HG03457 (cell line): ENCODE data around the gene CDC42EP2.

Experiments used
- ATAC-seq: cut with Tn5 transposase; IDR thresholded peaks from one replicate; pipeline ENCODE4 v1.9.1; 2021; ENCODE audit warnings: moderate number of reproducible peaks; ENCODE audit not compliant: unreplicated experiment

Gene CDC42EP2, protein sequence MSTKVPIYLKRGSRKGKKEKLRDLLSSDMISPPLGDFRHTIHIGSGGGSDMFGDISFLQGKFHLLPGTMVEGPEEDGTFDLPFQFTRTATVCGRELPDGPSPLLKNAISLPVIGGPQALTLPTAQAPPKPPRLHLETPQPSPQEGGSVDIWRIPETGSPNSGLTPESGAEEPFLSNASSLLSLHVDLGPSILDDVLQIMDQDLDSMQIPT

DNA sequence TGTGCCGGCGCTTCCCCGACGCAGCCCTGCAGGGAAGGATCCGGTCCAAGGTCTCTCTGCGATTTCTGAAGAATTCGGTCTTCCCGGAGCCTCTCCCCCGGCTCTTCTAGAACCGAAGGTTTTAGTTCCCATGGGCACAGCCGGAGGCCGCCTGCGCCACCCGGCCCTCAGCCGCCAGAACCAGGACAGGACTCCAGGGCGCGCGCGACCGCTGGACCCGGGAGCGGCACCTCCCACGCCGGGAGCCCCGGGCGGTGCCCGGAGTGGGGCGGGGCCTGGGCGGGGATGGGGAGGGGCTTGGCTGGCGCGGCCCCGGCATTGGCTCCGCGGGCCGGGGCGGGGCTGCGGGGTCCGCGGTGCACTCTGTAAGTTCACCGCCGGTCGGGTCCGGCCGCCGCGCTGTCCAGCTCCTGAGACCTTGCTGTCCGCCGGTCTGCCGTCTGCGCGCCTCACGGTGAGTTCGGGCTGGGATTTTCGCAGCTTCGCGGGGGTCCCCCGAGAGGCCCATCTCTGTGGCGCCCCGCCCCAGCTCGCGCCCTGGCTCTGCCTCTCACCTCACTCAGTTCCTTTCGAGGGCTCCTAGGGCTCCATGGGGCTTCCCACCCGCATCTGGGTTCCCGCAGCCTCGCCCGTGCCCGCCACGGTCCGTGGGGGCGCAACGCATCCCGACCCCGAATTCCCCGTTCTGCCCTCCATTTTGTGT lies at the start of gene CDC42EP2:
Gene CDC42EP2, plus strand, starts transcription at position 366 of the 703 bp plus-strand sequence. CDS start 6,033 bp downstream, outside the sequence.
- ATAC-seq = peak; percentile 48

DNA sequence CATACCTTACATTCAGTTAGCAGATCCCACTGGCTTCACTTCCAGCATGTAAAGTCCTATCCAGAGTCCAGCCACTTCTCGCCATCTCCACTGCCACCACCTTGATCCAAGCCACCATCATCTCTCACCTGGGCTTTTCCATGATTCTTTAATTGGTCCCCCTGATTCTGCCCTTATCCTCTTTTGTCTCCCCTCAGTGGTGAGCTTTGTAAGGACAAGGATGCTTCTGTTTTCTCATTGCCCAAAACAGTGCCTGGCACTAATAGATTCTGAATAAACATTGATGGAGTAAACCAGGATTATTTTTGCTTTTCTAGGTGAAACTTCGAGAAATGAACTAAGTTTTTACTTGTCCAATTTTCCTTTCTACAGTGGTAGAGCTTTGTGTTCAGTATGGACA lies 48.5 kb upstream of the CDC42EP2 start:
- ATAC-seq = no peak

DNA sequence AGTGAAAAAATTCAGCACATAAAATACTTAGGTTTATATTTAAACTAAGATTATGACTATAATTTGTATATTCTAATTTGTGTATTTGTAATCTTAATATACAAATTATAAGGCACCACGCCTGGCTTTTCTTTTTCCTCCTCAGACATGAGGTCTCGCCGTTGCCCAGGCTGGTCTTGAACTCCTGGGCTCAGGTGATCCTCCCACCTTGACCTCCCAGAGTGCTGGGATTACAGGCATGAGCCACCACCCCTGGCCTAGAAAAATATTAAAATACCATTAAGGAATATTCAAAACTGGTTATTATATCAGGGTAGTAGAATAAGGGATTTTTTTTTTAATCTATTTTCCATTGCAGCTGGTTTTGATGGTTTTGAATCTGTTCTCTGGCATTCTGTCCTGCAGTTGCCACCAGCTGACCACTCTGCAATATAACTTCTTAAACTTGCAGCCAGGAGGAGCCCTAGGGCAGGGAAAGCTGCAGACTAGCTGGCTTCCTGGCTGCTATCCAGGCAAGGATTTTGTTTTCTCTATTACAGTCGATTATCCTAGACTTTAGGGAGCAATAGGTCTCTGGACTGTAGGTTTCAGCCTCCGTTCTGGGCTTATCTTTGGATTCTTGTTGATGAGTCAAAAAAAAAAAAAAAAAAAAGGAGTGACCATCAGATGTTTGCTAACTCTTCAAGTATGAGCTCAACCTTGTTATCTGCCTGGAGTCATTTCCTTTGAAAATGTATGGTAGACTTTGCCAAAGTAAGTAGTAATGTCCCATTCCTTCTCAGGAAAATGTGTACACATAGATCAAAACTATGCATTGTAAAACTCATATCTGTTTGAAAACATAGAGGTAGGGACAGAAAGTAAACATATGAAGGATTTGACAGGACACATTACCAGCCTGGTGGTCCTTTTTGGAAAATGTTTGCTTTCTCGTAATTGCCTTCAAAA lies 39.7 kb upstream of the CDC42EP2 start:
- ATAC-seq = no peak

DNA sequence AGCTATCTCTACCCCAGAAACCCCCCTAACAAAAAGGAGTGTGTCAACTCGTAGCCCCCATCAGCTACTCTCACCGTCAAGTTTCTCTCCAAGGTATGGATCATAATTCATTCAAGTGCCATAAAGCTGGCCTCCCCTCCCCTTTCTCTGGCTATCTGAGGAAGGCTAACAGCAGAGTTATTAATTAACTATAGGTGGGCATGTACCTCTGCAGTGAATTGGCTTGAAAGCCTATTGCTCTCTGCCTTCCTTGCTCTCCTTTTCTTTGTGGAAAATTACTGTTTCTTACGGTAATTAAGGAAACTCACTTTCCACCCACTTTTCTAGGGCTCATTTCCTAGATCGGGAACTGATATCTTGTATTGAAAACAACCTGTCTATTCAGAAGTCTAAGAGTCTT lies 38.8 kb upstream of the CDC42EP2 start:
- ATAC-seq = no peak

DNA sequence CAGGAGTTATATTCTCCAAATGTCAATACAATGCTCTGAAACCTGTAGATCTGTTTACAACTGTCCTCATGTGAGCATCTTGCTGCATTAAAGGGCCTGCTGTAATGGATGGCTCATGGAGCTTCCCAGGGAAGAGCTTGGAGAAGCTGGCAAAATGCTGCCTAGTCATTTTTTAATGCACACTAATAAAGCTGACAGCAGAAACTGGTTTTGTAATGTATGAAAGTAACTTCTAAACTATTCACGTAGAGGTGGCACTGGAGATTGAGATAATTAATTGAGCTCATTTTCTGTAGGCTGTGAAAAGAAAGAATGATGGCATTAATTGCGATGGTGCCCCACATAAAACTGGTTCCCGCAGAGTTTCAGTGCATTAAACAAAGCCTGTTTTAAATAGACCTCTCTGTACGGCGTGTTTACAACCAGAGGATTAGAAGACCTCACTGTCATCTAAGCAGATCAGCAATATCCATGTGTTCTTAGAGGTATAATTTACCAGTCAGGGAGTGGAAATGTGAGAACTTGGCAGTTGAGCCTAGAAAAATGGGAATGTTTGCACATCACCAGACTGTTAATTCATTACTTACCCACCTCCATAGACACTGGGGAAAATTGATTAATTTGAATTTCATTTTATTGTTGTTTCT lies 36.9 kb upstream of the CDC42EP2 start:
- ATAC-seq = no peak

DNA sequence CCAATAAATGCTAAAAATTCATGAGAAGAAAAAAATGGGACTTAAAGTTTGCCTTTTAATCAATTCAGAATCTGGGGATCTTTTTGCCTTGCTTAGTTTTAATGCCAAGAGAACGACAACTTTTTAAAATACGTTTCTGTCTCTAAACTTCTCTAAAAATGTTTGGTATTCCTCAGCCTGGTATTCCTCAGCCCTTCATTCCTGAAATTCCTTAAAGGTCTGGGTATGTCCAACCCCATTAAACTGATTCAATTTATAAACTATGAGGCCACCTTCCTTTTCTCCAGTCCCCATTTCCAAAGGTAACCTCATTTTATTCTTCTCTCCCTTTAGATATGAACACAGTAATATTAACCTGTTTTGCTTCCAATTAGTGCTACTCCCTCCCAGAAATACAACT lies 36.3 kb upstream of the CDC42EP2 start:
- no peak for ATAC-seq

DNA sequence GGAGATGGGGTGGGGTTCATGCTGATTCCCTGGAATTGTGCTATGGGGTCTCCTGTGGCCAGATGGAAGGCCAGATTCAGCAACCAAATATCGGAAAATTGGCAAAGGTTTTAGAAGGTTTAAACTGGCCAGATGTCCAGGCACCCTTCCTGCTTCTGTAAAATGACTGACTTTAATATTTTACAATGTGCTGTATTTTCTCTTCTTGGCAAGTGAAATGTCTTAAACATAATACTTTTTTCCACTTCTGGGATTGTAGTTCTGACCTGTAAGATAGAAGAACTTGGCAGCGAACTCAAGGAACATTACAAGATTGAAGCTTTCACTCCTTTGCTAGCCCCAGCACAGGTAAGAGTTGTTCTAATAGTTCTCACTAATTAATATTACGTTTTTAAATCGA lies 35.4 kb upstream of the CDC42EP2 start:
- no peak for ATAC-seq

DNA sequence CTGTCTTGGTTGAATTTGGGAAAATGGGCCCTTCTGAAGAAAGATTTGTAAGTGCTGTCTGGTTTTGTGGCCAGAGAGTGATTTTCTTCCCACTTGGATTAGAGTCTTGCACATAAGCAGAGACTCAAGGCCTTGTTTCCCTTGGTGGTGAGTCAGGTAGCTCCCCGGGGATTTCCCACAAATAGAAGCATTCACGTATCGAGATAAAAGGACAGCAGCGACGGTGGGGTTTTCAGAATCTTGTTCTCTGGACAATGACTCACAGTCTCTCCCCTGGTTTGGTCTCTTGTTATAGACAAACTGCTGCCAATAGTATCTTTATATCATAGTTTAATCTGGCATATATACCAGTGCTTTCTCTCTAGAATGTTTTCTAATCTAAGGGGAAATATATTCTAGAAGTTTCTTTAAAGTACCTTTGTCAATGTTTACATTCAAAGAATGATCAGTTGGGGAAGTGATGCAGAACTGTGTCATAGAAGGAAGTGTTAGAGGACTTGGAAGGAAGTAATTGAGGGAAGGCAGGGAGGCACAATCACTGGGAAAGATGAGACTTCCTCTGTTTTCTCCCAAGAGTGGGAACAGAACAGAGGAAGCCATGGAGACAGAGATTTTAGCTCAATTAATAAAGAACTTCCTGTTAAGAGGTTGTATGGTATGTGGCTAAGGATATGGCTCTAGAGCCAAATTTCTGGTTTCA lies 34.8 kb upstream of the CDC42EP2 start:
- ATAC-seq = no peak

DNA sequence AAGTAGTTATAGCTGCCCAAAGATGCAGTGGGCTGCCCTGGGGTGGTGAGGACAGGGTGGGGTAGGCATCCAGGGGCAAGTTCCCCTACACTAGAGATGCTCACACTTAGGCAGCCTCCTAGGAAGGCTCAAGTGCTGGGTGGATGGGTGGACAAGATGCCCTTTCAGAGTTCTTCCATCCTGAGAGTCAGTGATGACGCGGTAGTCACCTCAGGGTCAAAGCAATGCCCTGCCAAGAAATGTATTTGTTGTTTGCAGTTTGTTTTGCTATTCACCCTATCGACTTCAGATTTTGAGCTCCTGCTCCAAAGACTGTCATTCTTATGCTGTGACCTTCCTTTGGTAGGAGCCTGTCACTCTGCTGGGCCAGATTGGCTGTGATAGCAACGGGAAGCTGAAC lies 34.0 kb upstream of the CDC42EP2 start:
- no peak for ATAC-seq

DNA sequence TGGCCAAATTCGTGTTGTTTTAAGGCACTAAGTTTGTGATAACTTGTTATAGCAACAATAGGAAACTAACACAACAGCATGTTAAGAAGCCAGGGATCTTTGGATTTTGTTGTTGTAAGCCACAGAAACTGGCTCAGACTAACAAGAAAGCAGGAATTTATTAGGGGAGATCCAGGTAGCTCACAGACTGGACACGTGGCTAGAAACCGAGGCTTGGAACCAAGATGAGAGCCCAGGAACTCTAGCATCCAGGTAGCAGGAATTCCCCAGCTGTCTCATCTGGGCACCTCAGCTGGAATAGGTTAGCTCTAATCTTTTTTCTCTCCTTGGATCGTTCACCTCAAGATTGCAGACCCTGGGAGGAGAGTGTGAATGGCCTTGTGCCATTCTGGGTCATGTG lies 28.0 kb upstream of the CDC42EP2 start:
- no peak for ATAC-seq

DNA sequence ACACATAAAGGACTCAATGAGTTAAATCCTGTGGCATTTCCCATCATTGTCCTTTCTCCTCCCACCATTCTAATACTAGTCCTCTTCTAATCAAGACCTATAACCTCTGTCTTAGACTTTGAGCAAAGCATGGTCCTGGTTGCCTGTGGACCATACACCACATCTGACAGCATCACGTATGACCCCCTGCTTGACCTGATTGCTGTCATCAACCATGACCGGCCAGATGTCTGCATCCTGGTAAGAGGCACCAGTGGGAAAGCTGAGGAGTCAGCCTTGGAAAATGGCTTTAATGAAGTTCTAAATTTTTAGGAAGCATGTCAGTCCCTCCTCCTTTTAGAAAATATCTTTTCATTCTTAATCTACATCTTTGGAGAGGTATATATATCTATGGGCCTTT lies 27.1 kb upstream of the CDC42EP2 start:
- ATAC-seq = no peak

DNA sequence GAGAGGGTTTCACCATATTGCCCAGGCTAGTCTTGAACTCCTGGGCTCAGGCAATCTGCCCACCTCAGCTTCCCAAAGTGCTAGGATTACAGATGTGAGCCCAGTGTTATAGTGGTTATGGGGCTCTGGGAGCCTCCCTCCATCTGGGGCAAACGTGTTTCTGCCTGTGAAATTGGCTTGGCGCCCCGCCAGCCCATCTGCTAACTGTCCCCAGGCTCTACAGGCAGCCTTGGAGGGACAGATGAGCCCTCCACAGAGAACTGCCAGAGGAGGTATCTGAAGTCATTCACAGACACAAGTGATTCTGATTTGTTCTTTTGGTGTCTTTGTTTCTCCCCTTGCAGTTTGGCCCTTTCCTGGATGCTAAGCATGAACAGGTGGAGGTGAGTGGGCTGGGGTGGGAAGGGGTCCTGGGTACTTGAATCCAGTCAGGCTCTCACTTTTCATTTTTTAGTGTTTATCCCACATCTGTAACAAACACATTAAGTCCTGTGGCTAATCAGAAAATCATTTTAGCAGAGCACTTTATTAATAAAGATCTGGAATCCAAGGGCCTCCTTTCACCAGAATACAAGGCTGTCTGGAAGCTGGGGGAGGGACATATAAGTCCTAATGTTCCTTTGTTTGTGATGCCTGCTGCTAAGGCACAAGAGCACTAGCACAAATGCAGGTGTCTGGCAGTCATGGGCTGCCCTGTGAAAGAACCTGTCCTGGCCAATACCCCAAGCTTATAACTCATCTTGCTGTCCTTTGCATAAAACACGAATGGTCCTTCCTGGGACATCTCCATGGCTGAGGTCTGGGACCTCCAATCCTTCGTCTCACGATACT lies 25.7 kb upstream of the CDC42EP2 start:
- no peak for ATAC-seq

DNA sequence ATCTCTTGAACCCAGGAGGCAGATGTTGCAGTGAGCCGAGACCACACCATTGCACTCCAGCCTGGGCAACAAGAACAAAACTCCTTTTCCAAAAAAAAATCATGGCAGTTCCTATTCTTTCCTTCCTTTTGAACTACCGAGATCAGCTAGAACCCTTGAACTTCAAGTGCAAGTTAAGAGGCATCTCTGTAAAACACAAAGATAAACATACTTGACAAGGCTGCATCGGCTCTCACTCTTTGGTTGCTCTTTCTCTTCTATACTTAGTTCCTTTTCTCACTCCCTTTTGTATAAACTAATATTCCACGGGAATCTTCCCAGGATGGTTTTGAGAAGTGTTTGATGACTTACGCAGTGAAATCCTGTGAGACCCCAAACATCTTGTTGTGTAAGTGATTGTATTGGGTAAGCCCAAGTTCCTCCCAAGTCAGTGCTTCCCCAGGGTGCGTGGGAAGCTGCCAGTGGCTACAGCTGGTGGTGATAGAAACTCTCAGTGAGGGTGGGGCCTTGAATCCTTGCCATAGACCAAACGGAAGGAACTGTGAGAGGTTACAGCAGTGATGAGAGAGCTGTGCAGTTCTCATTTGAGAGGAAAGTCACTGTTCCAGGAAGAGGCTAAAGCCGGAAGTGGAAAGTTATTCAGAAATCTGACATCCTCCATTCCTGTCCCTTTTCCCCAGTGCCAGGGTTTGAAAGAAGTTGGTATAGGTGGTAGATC lies 24.1 kb upstream of the CDC42EP2 start:
- ATAC-seq = no peak

DNA sequence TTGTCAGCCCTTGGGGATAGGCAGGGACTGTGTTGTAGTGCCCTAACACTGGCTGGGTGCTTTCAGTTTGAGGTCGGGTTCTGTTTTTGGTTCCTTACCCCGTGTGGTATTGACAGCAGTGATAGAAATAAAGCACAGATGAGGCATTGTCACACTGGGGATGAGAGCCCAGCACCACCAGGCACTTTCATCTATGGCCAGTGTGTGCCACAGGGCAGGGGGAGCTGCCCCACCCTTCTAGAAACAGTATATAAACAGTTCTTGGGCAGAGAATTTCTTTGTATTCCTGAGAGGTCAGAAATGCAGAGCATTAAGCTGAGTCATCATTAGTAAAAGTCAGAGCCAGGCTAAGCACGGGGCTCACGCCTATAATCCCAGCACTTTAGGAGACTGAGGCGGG lies 23.1 kb upstream of the CDC42EP2 start:
- no peak for ATAC-seq

DNA sequence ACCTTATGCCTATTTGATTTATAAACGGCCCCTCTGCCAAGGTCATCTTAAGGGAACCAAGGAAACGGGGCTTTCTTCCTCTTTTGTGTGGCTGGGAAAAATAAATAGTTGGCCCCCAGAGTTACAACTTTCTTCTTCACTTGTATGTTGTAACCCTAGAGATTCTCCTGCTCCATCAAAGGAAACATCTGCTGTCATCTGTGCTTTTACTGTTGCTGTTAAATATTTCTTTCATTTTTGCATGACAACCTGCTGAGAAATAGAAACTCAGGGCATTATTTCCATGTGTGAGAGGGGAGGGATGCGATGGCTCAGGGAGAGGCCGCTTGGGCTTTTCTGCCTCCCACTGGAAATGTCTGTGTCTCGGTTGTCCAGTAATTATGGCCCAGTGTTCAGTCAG lies 21.8 kb upstream of the CDC42EP2 start:
- ATAC-seq = no peak

DNA sequence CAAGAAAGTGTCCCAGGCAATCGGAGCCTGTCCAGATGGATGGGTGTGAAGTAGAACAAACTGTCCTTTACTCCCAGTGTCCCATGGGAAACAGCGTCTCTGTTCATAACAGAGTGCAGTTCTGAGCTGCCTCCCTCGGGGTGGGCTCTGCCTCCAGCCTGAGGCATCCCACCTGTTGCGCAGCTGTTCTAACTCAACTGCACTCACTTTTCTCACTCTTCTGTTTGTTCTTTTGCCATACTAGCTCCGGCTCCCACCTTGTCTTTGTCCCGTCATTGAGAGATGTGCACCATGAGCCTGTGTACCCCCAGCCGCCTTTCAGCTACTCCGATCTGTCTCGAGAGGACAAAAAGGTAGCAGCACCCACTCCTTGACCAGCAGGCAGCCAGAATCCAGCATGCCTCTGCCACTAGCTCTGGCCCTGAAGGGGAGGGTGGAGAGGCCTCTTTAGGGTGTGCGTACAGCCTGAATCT lies 20.7 kb upstream of the CDC42EP2 start:
- no peak for ATAC-seq

DNA sequence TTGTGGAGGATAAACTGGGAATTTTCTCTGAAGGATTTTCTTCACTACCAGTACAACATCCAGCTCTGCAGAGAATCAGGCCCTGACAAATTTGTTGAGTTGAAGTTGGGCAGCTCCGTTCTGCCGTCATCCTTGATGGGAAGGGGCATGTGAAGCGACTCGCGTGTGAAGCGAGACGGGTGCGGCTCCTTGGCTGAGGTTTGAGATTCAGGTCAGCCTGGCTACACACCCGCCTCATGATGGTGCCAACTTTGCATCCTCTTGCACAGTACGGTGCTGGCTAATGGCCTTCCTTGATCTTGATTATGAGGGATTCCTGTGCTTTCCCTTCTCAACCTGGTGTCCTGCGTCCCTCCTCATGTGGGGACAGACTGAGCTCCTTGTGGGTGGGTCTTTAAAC lies 19.7 kb upstream of the CDC42EP2 start:
- no peak for ATAC-seq

DNA sequence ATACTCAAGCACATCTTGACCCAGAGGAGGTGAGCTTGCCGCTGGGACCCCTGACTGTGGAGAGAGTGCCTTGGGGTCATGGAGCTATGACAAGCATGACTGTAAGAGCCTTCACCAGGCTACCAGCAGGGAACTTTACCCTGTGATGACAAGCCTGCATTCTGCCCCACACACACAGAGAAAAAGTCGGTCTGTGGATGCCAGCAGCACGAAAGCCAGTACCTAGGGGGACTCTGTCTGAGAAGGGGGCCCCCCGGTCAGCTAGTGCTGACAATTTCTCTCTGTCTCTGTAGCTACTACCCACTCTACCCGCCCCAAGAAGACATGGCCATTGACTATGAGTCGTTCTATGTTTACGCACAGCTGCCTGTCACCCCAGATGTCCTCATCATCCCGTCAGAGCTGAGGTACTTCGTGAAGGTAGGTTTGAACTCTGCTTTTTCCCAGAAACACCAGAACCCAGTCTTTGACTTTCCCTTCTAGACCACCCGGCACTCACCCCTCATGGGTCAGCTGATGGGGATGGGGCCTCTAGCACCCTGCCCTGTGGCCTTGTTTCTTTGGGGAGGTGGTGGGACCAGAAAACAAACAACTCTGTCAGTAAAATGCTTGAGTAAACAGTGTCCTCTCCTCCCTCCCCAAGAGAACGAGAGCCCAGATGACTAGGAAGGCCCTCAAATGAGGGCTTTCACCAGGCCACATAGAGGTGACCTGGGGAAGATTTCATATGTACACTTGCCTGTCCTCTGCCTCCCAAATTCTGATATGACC lies 18.9 kb upstream of the CDC42EP2 start:
- ATAC-seq = no peak
